ENCODE results near the gene PTGIR.

GRCh38 chr19:46574533-46574932, 50.4 kb downstream of the PTGIR start:
- TF ChIP-seq CTCF (IDR thresholded peaks at IDR 0.05) (no peak), POLR2A (IDR thresholded peaks at IDR 0.05) (no peak)
